HG03064 (cell line): ENCODE results near the gene ASB11.
"Not testable (repeated sequence)": the region's sequence is repeated elsewhere in the genome, so short reads cannot be mapped to it uniquely, and the experiment has no call there.

Source experiments
- ATAC-seq: cut with Tn5 transposase; IDR thresholded peaks from one replicate; pipeline ENCODE4 v1.9.1; 2021; ENCODE audit warnings: low read depth; ENCODE audit not compliant: unreplicated experiment

ASB11 gene

DNA sequence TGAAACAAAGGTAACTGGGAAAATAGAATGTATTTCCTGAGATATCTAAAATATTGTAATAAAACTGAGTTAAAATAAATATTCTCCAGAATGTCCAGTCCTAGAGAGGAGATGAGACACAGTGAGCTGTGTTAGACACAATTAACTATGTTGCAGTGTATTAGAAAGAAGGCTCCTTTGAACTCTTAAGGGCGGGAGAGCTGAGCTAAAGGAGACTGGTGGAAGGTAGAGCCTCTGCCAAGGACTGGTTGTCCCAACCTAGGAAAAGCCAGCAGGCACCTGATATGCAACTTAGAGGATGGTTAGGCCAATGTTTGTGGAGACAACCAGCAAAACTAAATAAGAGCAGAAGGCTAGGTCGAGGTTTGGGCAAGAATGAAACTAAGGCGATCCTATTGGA lies 4.3 kb downstream of the ASB11 start:
- ATAC-seq, result no peak

DNA sequence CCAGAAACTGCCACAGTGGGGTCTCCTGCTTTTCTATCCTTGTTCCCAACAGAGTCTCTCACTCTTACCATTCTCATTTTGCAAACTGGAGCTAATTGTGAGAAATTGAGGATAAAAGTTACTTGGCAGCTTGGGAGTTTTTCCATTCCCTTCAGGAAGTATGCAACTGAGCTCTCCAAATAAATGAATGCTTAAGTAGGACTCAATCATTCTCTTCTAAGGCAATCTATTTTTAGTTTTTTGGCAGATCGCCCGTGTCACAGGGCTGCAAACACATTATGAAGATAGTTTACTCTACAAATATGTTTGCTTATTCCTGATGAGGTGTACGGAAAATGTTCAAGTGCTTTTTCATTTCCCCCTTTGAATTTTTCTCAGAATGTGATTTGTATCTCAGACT lies 5.3 kb downstream of the ASB11 start:
- ATAC-seq, result no peak

DNA sequence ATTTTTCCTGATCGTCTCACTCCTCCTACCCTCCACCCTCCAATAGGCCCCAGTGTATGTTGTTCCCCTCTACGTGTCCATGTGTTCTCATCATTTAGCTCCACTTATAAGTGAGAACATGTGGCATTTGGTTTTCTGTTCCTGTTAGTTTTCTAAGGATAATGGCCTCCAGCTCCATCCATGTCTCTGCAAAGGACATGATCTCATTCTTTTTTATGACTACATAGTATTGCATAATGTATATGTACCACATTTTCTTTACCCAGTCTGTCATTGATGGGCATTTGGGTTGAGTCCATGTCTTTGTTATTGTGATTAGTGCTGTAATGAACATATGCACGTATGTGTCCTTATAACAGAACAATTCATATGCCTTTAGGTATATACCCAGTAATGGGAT lies 9.5 kb downstream of the ASB11 start:
- not testable (repeated sequence) for ATAC-seq

DNA sequence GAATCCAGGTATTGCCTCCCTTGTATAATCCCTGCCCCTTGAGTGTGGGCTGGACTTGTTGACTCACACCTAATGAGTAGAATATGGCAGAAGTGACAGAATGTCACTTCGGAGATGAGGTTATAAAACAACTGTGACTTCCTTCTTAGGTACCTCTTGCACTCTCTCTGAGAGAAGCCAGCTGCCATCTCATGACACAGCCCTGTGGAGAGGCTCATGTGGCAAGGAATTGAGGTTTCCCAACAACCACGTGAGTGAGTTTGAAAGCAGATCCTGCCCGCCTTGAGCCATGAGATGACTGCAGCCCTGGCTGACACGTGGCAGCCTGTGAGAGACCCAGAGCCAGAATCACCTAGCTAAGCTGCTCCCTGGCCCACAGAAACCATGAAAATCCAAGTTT lies 13.5 kb downstream of the ASB11 start:
- ATAC-seq, result no peak

DNA sequence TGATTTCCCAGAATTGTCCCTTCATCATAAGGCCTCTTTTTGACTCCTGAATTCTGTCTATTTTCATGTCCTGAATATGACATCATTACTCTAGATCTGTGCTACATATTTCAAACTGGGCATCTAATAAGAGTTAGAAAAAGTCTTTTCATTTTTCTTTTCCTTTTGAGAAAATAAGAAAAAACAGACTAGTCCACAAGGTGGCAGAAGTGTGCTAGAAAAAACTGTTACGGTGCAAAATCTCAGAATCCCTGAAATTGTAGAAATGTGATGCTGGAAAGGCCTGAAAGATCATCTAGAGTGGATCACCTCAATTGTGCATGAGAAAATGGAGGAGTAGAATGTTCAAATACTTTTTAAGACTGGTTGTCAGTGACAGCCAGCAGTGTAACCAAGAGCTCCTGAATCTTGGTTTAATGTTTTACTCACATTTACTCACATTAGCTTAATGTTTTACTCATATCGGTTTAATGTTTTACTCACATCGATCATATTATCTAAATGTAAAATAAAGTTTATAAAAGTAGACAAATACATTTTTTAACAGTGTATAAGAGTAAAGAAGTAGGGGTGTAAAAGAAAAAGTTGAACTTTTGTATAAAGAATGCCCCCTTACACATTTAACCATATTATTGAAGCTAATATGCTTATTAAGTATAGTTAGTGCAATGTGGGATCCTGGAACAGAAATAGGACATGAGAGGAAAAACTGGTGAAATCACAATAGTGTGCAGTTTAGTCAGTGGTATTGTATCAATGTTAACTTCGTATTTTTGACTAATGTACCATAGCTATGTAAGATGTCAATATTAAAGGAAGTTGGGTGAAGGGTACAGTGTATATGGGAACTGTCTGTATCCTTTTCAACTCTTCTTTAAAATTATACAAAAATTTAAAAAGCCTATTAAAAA lies 15.2 kb downstream of the ASB11 start:
- ATAC-seq, result no peak

DNA sequence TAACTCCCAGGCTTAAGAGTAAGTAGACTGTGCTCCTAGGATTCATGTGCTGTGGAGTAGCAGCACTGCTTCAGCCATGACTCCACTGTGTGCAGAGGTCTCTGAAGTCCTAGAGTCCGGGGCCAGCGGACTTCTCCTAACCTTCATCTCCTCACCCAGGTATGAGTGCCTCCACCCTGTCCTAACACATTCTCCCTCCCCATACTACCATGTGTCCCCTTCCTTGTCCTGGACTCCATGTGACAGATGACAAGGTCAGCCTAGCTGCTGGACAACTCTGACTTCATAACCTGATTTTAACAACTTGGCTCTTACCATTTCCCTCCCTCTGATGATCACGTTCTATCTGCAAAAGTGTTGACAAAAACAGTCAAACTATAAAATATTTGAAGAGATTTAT lies 16.7 kb downstream of the ASB11 start:
- ATAC-seq, result no peak

DNA sequence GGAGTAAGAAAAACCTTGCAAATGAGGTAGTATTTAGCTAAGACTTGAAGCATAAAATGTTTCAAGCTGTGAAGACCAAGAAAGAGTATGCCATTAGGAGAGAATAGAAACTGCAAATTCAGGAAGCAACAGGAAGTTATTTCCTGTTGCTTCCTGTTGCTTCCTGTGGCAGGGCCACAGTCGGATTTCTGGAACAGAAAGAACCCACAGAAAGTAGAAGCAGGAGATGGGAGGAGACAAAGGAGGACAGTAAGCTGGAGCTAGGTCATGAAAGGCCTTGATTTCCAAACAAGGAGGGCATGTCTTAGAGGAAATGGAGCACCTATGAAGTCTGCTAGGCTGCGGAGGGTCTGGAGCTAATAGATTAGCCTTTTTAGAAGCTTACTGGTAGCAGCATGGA lies 17.2 kb downstream of the ASB11 start:
- no peak for ATAC-seq

DNA sequence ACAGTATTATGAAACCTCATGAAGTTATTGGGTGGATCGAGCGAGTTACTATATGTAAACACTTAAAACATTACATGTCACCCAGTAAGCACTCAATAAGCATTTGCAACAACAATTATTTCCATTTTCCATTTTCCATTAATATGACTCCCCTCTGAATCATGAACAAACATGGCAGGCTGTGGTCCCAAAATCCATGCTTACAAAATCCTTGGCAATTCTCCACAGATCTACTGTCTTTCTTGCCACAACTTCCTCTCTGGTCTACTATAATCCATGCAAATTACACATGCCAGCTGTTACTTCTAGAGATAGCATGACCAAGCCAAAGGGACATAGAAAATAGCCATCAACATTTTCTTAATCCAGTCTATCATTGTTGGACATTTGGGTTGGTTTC lies 22.0 kb downstream of the ASB11 start:
- no peak for ATAC-seq

DNA sequence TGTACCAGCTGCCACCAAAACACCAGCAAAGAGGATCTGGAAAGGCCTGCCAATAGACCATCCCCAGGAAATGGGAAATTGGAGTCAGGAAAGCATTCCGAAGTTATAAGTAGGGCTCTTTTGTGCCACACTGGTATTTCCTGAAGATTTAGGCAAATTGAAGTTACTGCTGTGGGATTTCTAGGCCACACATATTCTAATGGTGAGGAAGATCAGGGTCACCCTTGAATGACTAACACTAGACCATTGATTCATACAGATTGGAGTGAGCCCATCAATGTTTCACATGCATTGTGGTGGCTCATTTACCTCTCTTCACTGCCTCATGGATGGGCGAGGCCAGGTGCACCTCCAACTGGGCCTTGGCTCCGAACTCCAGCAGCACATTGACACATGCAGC lies 22.6 kb downstream of the ASB11 start:
- no peak for ATAC-seq

DNA sequence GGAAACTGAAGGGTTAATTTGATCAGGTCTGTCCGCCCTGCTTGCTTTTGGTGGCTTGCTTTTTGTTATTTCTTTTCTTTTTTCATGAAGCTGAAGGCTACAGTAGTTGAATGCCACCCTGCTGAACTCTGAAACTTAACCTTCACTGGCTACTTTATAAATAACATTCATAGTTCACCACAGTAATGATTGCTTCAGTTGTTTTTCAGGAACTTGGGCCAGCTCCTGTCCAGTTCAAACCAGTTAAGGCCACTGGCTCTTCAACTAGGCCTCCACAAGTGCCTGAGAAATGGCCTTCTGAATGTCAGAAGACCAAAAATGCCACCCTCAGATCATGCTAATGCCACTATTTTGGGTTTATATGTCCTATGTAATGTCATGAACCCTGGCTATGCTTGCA lies 37.8 kb downstream of the ASB11 start:
- no peak for ATAC-seq

DNA sequence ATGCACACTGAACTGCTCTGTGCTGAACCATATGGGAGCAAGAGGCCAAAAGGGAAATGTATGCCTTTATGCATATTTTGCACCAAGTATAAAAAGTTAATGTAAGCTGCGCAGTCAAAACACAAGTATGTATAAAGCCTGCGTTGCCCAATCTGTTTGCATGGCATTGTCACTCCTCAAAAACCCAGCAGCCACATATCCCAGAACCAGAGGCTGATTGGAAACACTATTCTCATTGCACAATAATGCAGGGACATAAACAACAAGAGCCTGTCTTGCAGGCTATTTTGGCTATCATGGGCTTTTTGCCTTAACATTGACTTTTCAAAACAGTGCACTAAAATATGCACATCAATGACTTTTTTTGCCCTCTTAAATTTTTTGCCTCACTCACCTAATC lies 40.5 kb downstream of the ASB11 start:
- no peak for ATAC-seq

DNA sequence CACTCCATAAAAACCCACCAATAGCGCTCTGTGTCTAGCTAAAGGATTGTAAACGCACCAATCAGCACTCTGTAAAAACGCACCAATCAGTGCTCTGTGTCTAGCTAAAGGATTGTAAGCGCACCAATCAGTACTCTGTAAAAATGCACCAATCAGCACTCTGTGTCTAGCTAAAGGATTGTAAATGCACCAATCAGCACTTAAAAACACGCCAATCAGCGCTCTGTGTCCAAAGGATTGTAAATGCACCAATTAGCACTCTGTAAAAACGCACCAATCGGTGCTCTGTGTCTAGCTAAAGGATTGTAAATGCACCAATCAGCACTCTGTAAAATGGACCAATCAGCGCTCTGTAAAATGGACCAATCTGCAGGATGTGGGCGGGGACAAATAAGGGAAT lies 42.2 kb downstream of the ASB11 start:
- not testable (repeated sequence) for ATAC-seq

DNA sequence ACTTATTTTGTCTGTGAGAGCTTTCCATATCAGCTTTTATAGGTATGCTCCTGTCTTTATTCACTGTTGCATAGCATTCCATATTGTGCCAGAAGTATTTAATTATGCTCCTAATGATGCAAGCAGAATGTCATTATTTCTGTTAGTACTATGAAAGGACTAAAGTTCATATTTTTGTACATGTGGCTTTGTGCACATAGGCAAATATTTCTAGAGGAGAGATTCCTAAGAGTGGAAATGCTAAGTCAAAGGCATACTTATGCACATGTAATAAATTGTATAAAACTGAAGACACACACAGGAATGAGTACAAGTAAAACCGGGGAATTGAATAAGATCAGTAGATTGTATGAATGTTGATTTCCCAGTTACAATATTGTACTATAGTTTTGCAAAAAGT lies 43.7 kb downstream of the ASB11 start:
- no peak for ATAC-seq

DNA sequence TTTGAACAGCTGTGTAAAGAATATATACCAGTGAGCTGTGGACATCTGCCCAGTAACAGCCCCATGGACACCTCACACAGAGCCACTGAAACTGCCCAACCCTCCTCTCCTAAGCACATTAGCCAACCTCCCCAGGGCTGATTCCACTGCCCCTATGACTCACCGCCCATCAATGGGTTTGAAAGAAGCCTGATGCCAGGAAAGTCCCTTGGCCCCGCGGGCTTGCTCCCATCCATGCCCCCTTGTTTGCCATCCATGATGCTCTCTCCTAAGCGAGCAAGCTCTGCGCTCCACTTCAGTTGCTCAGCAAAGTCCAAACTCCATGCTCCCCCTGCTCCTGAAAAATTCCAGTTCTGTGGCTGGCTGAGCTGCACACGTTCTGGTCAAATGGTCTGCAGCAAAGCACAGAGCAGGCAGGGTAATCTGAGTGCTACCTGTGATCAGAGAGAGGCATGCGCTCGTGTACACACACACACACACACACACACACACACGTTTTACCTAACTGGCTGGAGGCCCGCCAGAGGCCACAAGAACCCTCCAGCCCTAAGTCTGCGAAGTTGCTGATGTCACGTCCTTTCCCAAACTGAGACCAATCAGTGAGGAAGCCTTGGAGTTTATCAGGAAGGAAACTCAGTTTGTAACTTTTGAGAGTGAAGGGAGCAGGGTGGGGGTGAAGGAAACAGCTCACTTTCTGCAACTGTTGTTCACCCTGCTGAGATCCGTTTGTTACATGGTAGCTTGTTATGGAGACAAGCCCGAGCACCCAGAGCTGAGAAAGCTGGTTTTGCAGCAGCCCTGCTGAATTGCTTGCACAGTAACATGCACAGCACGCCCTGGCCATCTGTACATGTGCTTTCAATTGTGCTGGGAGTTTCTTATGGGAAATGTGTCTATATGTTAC lies 45.6 kb downstream of the ASB11 start, which contains the start of gene ASB9:
Gene ASB9 (minus strand): TSS at position 466 of the 904 bp plus-strand sequence. CDS start 209 bp downstream, at position 257.
- ATAC-seq, result no peak

DNA sequence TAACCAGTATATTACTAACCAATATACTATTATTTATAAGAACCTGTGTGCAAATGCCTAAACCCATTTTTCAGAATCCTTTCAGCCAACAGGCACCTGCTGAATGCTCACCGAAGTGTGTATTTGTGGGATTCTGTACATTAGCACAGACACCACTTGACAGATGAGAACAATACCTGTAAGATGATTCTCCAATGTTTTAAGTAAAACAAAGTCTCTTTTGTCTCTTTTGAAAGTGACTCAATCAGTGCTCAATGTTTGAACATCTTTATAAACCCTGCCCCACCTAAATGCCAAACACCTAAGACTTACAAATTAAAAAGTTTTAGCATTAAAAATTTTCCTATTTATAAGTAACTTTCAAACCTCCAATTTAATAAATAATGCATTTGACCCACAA lies 46.3 kb downstream of the ASB11 start:
- no peak for ATAC-seq

DNA sequence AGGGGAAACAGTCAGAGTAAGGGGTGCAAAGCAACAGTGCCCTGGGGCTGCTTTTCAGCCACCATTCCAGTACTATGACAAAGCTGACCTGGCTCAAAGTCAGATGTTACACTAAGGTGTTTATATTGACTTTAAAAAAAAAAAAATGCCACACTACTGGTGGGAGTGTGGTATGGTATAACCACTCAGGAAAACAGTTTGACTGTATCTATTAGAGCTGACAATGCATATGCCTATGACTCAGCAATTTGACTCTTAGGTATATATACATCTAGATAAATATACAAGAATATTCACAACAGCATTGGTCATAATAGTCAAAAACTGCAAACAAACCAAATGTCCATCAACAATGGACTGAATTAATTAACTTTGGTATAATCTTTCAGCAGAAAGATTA lies 60.6 kb downstream of the ASB11 start:
- ATAC-seq, result no peak

DNA sequence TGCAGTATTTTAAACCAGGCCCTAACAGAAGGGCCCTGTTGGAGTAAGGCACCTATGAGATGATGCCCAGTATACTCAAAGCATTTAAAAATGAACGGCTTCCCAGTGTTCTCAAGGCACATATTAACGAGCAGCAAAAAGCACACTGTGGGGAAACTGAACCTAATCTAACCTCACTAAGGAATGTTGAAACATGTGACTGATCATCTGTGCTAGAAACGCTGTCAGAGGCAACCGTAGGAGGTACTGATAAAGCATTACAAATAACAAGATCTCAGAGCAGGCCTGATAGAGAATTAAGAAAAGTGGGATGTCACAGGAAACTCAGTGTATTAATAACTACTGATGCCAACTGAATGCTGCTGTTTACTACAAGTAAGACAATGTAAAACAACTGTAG lies 69.5 kb downstream of the ASB11 start:
- ATAC-seq, result no peak

DNA sequence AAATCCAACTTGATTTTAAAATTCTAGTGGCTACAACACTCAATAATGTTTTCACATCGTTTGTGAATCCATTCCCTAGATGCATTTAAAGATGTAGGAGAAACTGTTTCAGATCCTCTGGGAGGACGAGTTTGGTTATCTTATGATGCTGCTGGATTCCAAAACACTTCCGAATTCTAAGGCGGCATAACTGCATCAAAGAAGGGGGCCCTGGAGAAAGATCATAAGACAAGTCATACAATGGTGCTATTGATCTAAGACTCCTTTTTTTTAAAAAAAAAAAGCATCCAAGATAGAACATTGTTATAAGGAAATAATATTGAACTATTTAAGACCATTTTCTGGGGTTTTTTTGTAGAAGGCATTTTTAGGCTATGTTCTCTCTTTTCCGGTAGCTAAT lies 71.0 kb downstream of the ASB11 start:
- no peak for ATAC-seq

DNA sequence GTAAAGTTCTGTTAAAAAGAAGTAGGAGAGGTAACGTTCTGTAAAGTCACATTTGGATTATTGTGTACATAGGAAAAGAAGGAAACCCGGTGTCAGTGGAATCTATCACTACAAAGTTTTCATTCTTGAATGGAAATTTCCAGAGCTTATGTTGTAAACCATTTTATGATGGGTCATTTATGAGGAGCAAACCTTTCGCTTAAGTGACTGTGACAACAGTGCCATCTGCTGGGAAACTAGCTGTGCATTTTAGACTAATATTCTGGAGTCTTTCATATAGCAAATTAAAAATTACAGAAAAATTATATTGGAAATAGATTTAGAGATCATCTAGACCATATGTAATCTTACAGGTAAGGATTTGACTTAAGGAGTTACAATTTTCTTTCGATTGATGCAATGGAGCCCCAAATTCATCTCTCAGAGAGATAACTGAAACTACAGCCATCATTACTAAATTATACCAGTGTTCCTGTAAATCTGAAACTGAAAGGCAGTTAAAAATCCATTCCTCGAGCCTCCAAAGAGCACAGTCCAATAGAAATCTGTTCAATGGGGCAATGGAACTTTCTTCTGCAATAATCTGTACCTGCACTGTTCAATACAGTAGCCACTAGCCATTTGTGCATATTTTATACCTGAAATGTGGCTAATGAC lies 72.4 kb downstream of the ASB11 start:
- no peak for ATAC-seq

DNA sequence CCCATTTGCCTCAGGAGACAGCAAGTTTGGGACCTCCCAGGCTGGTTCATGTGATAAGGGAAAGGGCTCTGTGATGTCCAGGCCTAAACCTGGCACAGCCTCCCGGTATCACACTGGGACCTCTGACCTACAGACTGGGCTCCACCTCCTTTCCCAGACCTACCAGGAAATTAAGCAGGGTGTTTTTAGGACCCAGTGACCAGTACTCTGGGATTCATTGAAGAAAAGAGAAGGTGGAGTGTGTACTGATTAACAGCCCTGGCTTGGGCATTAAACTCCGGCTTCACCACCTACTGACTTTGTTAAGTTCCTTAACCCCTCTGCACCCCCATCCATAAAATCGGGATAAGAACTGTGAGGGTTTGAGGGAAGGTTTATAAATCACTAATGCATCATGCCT lies 74.1 kb downstream of the ASB11 start:
- ATAC-seq, result no peak

DNA sequence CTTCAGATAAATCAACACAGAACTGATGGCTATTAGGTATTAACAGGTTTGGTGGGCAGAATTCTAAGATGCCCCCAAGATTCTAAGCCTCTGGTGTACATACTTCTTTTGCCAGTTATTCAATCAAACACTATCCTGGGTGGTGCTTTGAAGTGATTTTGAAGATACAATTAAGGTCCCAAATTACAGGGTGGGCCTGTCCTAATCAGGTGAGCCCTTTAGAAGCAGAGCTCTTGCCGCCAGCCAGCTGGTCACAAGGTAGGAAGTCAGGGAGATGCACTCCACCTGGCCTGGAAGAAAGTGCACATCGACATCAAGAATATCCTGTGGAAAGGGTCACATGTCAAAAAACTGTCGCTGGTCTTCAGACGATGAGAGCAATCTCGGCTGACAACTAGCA lies 75.0 kb downstream of the ASB11 start:
- no peak for ATAC-seq
